GM23338 (cell line): ENCODE measurements around the gene CBFA2T3. TPM values are rescaled to one million over a fixed set of nuclear protein-coding genes. Genes with fewer than 3 reads are reported as not detected.

Experiments
- ATAC-seq: fragments of 200-7000 bp; cut with Tn5 transposase; 3 replicates; pipeline ENCODE4 v1.9.1; 2020
- DNase-seq: peaks from one replicate; pipeline ENCODE4 v3.0.0-alpha.2; 2015; ENCODE audit warnings: low spot score
- H2AFZ ChIP-seq: fragments of 200-600 bp; sonication (generic); 2 replicates; pipeline ENCODE4 v1.8.0; 2016; ENCODE audit warnings: antibody characterized with exemption, mild to moderate bottlenecking, moderate library complexity
- H3F3A ChIP-seq: fragments of 200-600 bp; sonication (generic); replicated peaks from 2 replicates; pipeline ENCODE4 v1.8.0; 2017; ENCODE audit warnings: antibody characterized with exemption, mixed run types, low read depth
- H3K27ac ChIP-seq: fragments of 200-600 bp; sonication (generic); 2 replicates; pipeline ENCODE4 v1.6.1; 2016; ENCODE audit warnings: low read depth
- H3K27me3 ChIP-seq: fragments of 200-600 bp; sonication (generic); 2 replicates; pipeline ENCODE4 v1.8.0; 2016; ENCODE audit warnings: mild to moderate bottlenecking, mixed run types, moderate library complexity; ENCODE audit not compliant: insufficient read depth
- H3K36me3 ChIP-seq: fragments of 200-600 bp; sonication (generic); 2 replicates; pipeline ENCODE4 v1.8.0; 2016; ENCODE audit warnings: mild to moderate bottlenecking; ENCODE audit not compliant: insufficient read depth
- H3K4me1 ChIP-seq: fragments of 200-600 bp; sonication (generic); 2 replicates; pipeline ENCODE4 v1.8.0; 2016; ENCODE audit warnings: mild to moderate bottlenecking, moderate library complexity; ENCODE audit not compliant: insufficient read depth
- H3K4me2 ChIP-seq: fragments of 200-600 bp; sonication (generic); 2 replicates; pipeline ENCODE4 v1.7.1; 2017; ENCODE audit warnings: mixed run types
- H3K4me3 ChIP-seq: fragments of 200-600 bp; sonication (generic); 2 replicates; pipeline ENCODE4 v1.6.1; 2016; ENCODE audit warnings: mixed run types
- H3K79me2 ChIP-seq: fragments of 200-600 bp; sonication (generic); replicated peaks from 2 replicates; pipeline ENCODE4 v1.8.0; 2017; ENCODE audit warnings: mild to moderate bottlenecking; ENCODE audit not compliant: insufficient read depth
- H3K9me2 ChIP-seq: fragments of 200-600 bp; sonication (generic); 2 replicates; pipeline ENCODE4 v1.8.0; 2017; ENCODE audit not compliant: insufficient read depth
- H4K20me1 ChIP-seq: fragments of 200-600 bp; sonication (generic); replicated peaks from 2 replicates; pipeline ENCODE4 v1.8.0; 2017; ENCODE audit warnings: mild to moderate bottlenecking; ENCODE audit not compliant: insufficient read depth
- H3K27ac Mint-ChIP-seq: 2 replicates; pipeline ENCODE4 v1.8.0; 2020; ENCODE audit warnings: inconsistent platforms, mild to moderate bottlenecking, moderate library complexity, mixed read lengths
- H3K27me3 Mint-ChIP-seq: 3 replicates; pipeline ENCODE4 v1.8.0; 2022; ENCODE audit warnings: low read depth, mild to moderate bottlenecking, moderate library complexity, mixed read lengths, inconsistent platforms; ENCODE audit not compliant: insufficient read depth, poor library complexity
- H3K36me3 Mint-ChIP-seq: 3 replicates; pipeline ENCODE4 v1.8.0; 2021; ENCODE audit warnings: low read depth, mild to moderate bottlenecking, inconsistent platforms, moderate library complexity, mixed read lengths
- H3K4me1 Mint-ChIP-seq: 3 replicates; pipeline ENCODE4 v1.8.0; 2020; ENCODE audit warnings: mild to moderate bottlenecking, inconsistent platforms, mixed read lengths
- H3K4me3 Mint-ChIP-seq: 3 replicates; pipeline ENCODE4 v1.8.0; 2021; ENCODE audit warnings: moderate library complexity, mild to moderate bottlenecking, inconsistent platforms, mixed read lengths
- H3K9me3 Mint-ChIP-seq: 3 replicates; pipeline ENCODE4 v1.8.0; 2020; ENCODE audit warnings: moderate library complexity, mild to moderate bottlenecking, inconsistent platforms, mixed read lengths
- CREB1 ChIP-seq: fragments of 250-450 bp; sonication (Bioruptor Pico); IDR thresholded peaks from 2 replicates; pipeline ENCODE4 v1.5.0; 2020; ENCODE audit warnings: low read depth, mild to moderate bottlenecking, moderate library complexity
- CTCF ChIP-seq, 2 experiments: fragments of 200-600 bp in 1 of 2; sonication (generic) in 1 of 2; conservative IDR thresholded peaks; 2 replicates each; pipeline versions ENCODE4 v1.5.1 to v1.6.1; 2016 to 2017; ENCODE audit warnings: antibody characterized with exemption in 2 of 2, low read depth in 2 of 2, mild to moderate bottlenecking in 2 of 2, moderate library complexity in 1 of 2
- ETS1 ChIP-seq: IDR thresholded peaks from 2 replicates; pipeline ENCODE4 v1.6.1; 2016; ENCODE audit warnings: antibody characterized with exemption
- JUNB ChIP-seq: IDR thresholded peaks from one replicate; pipeline ENCODE4 v1.6.1; 2016; ENCODE audit warnings: antibody characterized with exemption; ENCODE audit not compliant: unreplicated experiment
- REST ChIP-seq: IDR thresholded peaks from one replicate; pipeline ENCODE4 v1.6.1; 2018; ENCODE audit warnings: antibody characterized with exemption; ENCODE audit not compliant: unreplicated experiment
- ZNF114 ChIP-seq: fragments of 250-450 bp; sonication (Bioruptor Pico); IDR thresholded peaks from 2 replicates; pipeline ENCODE4 v1.5.0; 2020; ENCODE audit warnings: mild to moderate bottlenecking, moderate library complexity
- ZNF331 ChIP-seq: fragments of 250-450 bp; sonication (Bioruptor Pico); IDR thresholded peaks from 2 replicates; pipeline ENCODE4 v1.5.0; 2020; ENCODE audit warnings: low read depth, mild to moderate bottlenecking, moderate library complexity
- ZNF462 ChIP-seq: fragments of 250-450 bp; sonication (Bioruptor Pico); IDR thresholded peaks from 2 replicates; pipeline ENCODE4 v1.5.0; 2020; ENCODE audit warnings: mild to moderate bottlenecking, moderate library complexity
- polyA plus RNA-seq: library from polyadenylated mRNA; unstranded; fragments of >200 nt; fragmentation: Nextera tagmentation; extraction: Ambion mirVana; gene quantifications from 2 replicates; pipeline ENCODE4 v1.2.1, GENCODE V29; 2016
- total RNA-seq: library from RNA; depleted of rRNA; stranded (reverse); fragments of >200 nt; shearing (Covaris generic); gene quantifications from 2 replicates; pipeline ENCODE4 v1.2.3, GENCODE V29; 2014

CBFA2T3 gene
- total and polyA plus RNA-seq, 2 experiments from 2014 or later, result 0.87 to 1.5 TPM

- no peaks in the 10 kb centered on the region; the same call in 1 of the 2 replicates for H3K36me3 ChIP-seq
- H3K27ac ChIP-seq, result no peak overlapping the region
- no peak overlapping the region for H3K4me3 Mint-ChIP-seq
- no peak for DNase-seq
- H3K4me3 ChIP-seq, result no peak overlapping the region
- H4K20me1 ChIP-seq, result no peaks in the 10 kb centered on the region
- H3K9me3 Mint-ChIP-seq, result no peaks in the 10 kb centered on the region
- no peak overlapping the region for H3K4me2 ChIP-seq
- TF ChIP-seq CTCF (conservative IDR thresholded peaks at IDR 0.05; ENCODE audit: low read depth in 2 of 2), result no peak
- TF ChIP-seq ETS1, result no peak
- no peaks in the 10 kb centered on the region for H3K9me2 ChIP-seq
- no peaks in the 10 kb centered on the region for H3K4me1 ChIP-seq
- peaks cover 14% of the 10 kb centered on the region for H3K27me3 Mint-ChIP-seq
- H3K79me2 ChIP-seq, result no peaks in the 10 kb centered on the region
- no peak for ATAC-seq
- no peaks in the 10 kb centered on the region for H3K27me3 ChIP-seq
- no peak overlapping the region for H2AFZ ChIP-seq
- H3K4me1 Mint-ChIP-seq, result 0 out of 3 replicates have a peak, but pooled peaks cover 3% of the 10 kb centered on the region
- no peaks in the 10 kb centered on the region for H3F3A ChIP-seq
- peaks cover 11% of the 10 kb centered on the region for H3K36me3 Mint-ChIP-seq
- H3K27ac Mint-ChIP-seq, result no peak overlapping the region
Measured at GRCh38 chr16:88843256-88843655, 133.8 kb downstream of the CBFA2T3 start.

GRCh38 chr16:88842806-88843205, 134.2 kb downstream of the CBFA2T3 start:
- Mint-ChIP-seq H3K27me3 (peaks cover 10% of the 10 kb centered on the region), H3K9me3 (no peaks in the 10 kb centered on the region), H3K4me3 (no peak overlapping the region), H3K36me3 (peaks cover 11% of the 10 kb centered on the region), H3K27ac (no peak overlapping the region), H3K4me1 (0 out of 3 replicates have a peak, but pooled peaks cover 3% of the 10 kb centered on the region)
- H3K9me2 ChIP-seq, result no peaks in the 10 kb centered on the region
- H2AFZ ChIP-seq, result no peak overlapping the region
- H3K27ac ChIP-seq, result no peak overlapping the region
- no peaks in the 10 kb centered on the region for H3K79me2 ChIP-seq
- no peak for ATAC-seq
- H3K4me2 ChIP-seq, result no peak overlapping the region
- H3K4me1 ChIP-seq, result no peaks in the 10 kb centered on the region
- H3K36me3 ChIP-seq, result no peaks in the 10 kb centered on the region; the same call in 1 of the 2 replicates
- no peak overlapping the region for H3K4me3 ChIP-seq
- no peak for DNase-seq
- H3F3A ChIP-seq, result no peaks in the 10 kb centered on the region
- H4K20me1 ChIP-seq, result no peaks in the 10 kb centered on the region
- H3K27me3 ChIP-seq, result no peaks in the 10 kb centered on the region
- TF ChIP-seq CREB1 (CRISPR knock-in tag) (no peak), ZNF331 (CRISPR knock-in tag) (no peak), JUNB (no peak), ZNF114 (CRISPR knock-in tag) (no peak), ZNF462 (CRISPR knock-in tag) (no peak), REST (no peak)
